ENCODE data around the gene TSPO. TPM values are rescaled to one million over a fixed set of nuclear protein-coding genes. Genes with fewer than 3 reads are reported as not detected.

The TSPO gene
- total and polyA plus RNA-seq, 9 of the 15 experiments (the other 6 are each of a cell fraction or from before 2014, with no cell fraction given): 4.9 to 126 (median 25.3) TPM

DNA sequence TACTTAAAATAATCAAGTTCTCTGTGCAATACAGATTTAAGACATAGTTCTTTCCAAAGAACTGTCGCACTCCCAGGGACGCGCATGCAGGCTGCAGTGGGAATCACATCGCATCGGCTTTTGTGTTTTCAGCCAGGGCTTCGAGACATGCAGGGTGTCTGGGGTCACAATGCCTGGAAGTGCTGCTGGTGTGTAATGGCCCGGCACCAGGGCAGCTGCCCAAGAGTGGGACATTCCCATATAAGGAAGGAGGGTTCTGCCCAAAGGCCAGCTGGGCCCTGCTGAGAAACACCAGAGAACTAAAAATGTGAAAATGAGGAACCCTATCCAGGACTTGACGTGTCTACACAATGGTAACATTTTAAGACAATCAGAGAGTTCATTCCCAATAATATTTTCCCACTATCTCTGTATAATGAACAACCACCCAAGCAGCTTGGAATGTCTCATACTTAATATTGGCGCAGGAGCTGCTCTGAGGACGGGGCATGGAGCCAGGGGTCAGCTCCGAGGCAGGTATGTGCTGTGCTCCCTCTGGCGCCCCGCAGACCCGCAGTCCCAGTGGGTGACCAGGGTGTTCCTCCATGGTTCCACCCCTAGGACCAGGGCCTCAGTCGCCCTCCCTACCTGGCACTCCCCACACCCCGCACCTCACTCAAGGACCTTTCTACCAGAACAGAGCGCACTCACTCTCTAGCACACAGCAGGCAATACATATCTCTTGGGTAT lies 19.4 kb upstream of the TSPO start:
- Histone ChIP-seq H3K9ac (ENCODE audit: insufficient read depth in 1 of 2, low read depth in 2 of 2, low read length in 2 of 2) (no peak overlapping the region), H3K27ac (ENCODE audit: extremely low read depth, low read depth, low read length) (no peak overlapping the region), H3K27me3 (ENCODE audit: control insufficient read depth in 2 of 2, insufficient read depth in 2 of 2, low read length in 2 of 2) (no peaks in the 10 kb centered on the region), H4K20me1 (replicated peaks; ENCODE audit: control insufficient read depth, insufficient read depth, low read length) (no peaks in the 10 kb centered on the region), H2AFZ (ENCODE audit: low read depth, low read length) (no peak overlapping the region), H3K4me2 (ENCODE audit: insufficient read depth, low read length) (no peak overlapping the region), H3K36me3 (ENCODE audit: control insufficient read depth, insufficient read depth, low read length) (peaks cover 46% of the 10 kb centered on the region; the same call in 2 of the 3 replicates), H3K4me1 (replicated peaks in 1 of 2; ENCODE audit: control insufficient read depth in 2 of 2, insufficient read depth in 2 of 2, low read length in 2 of 2) (peaks cover 8 to 33% of the 10 kb centered on the region in 2 experiments; a peak in 3 of 5 replicates), H3K9me3 (replicated peaks; ENCODE audit: control insufficient read depth, insufficient read depth, low read depth, low read length) (no peaks in the 10 kb centered on the region), H3K9me1 (ENCODE audit: control insufficient read depth, insufficient read depth, low read length) (no peaks in the 10 kb centered on the region), H3K4me3 (no peak overlapping the region), H3K79me2 (ENCODE audit: control insufficient read depth, insufficient read depth, low read length) (no peaks in the 10 kb centered on the region)
- no peak for DNase-seq (ENCODE audit: extremely low read depth in 1 of 4, low spot score in 3 of 4)
- BruUV-seq (replicated peaks): no TSS peak
- FAIRE-seq: no peak
- intact Hi-C loops (cut with micrococcal nuclease): no loop called here
- ATAC-seq: no peak
- in situ Hi-C loops (cut with MboI): no loop called here
- POLR2A ChIA-PET: interaction anchor here (0.7 kb wide), 1 partner anchor 27 kb away, joined by 4 read pairs; no protein-coding TSS in a partner anchor
- CTCF ChIA-PET (ENCODE audit: low intra/inter-chr PET ratio): no interaction called here
- 89% methylated on average over 13 of the region's 17 CpGs for WGBS (ENCODE audit: insufficient coverage, low coverage, missing lambda C conversion rate)
- TF ChIP-seq NR1H2 (CRISPR knock-in tag; IDR thresholded peaks at IDR 0.05) (no peak), ZNF586 (CRISPR knock-in tag; conservative IDR thresholded peaks at IDR 0.05) (no peak), TEAD2 (tag; IDR thresholded peaks at IDR 0.05) (no peak), ZNF707 (CRISPR knock-in tag; conservative IDR thresholded peaks at IDR 0.05) (no peak)
- TF ChIP-seq, protein P1, sequence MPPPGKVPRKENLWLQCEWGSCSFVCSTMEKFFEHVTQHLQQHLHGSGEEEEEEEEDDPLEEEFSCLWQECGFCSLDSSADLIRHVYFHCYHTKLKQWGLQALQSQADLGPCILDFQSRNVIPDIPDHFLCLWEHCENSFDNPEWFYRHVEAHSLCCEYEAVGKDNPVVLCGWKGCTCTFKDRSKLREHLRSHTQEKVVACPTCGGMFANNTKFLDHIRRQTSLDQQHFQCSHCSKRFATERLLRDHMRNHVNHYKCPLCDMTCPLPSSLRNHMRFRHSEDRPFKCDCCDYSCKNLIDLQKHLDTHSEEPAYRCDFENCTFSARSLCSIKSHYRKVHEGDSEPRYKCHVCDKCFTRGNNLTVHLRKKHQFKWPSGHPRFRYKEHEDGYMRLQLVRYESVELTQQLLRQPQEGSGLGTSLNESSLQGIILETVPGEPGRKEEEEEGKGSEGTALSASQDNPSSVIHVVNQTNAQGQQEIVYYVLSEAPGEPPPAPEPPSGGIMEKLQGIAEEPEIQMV (tag; conservative IDR thresholded peaks at IDR 0.05; ENCODE audit: low read depth): no peak
- TF ChIP-seq, protein P2, sequence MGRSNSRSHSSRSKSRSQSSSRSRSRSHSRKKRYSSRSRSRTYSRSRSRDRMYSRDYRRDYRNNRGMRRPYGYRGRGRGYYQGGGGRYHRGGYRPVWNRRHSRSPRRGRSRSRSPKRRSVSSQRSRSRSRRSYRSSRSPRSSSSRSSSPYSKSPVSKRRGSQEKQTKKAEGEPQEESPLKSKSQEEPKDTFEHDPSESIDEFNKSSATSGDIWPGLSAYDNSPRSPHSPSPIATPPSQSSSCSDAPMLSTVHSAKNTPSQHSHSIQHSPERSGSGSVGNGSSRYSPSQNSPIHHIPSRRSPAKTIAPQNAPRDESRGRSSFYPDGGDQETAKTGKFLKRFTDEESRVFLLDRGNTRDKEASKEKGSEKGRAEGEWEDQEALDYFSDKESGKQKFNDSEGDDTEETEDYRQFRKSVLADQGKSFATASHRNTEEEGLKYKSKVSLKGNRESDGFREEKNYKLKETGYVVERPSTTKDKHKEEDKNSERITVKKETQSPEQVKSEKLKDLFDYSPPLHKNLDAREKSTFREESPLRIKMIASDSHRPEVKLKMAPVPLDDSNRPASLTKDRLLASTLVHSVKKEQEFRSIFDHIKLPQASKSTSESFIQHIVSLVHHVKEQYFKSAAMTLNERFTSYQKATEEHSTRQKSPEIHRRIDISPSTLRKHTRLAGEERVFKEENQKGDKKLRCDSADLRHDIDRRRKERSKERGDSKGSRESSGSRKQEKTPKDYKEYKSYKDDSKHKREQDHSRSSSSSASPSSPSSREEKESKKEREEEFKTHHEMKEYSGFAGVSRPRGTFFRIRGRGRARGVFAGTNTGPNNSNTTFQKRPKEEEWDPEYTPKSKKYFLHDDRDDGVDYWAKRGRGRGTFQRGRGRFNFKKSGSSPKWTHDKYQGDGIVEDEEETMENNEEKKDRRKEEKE (IDR thresholded peaks at IDR 0.05; ENCODE audit: borderline replicate concordance in 1 of 2, control insufficient read depth in 1 of 2, low read depth in 2 of 2, low read length in 1 of 2): no peak
